Trophoblast cell (in vitro differentiated cells and primary cell): ENCODE results near the gene ARF6.
A peak's percentile ranks its signal among the peaks of the same experiment; 100 is the strongest.

Experiments
- DNase-seq, 2 donors: peaks; one replicate each; pipeline ENCODE4 v3.0.0-alpha.2; 2016
- H2AFZ ChIP-seq: 2 replicates; pipeline ENCODE4 v1.6.1; 2013; ENCODE audit warnings: low read length, moderate library complexity, mild to moderate bottlenecking; ENCODE audit not compliant: insufficient read depth, poor library complexity
- H2AK5ac ChIP-seq: 2 replicates; pipeline ENCODE4 v1.6.1; 2013; ENCODE audit warnings: mild to moderate bottlenecking, low read length
- H2BK120ac ChIP-seq: 2 replicates; pipeline ENCODE4 v1.6.1; 2013; ENCODE audit warnings: low read length, mild to moderate bottlenecking, moderate library complexity; ENCODE audit not compliant: insufficient read depth, poor library complexity
- H2BK12ac ChIP-seq: 2 replicates; pipeline ENCODE4 v1.6.1; 2013; ENCODE audit warnings: mild to moderate bottlenecking, low read length, moderate library complexity
- H2BK5ac ChIP-seq: 2 replicates; pipeline ENCODE4 v1.6.1; 2013; ENCODE audit warnings: low read length, low read depth, moderate library complexity, mild to moderate bottlenecking; ENCODE audit not compliant: poor library complexity
- H3K14ac ChIP-seq: 2 replicates; pipeline ENCODE4 v1.6.1; 2013; ENCODE audit warnings: mild to moderate bottlenecking, low read length
- H3K18ac ChIP-seq: 2 replicates; pipeline ENCODE4 v1.6.1; 2013; ENCODE audit warnings: mild to moderate bottlenecking, low read length
- H3K23ac ChIP-seq: 2 replicates; pipeline ENCODE4 v1.6.1; 2013; ENCODE audit warnings: low read length
- H3K27ac ChIP-seq: 2 replicates; pipeline ENCODE4 v1.5.1; 2013; ENCODE audit warnings: low read depth, mild to moderate bottlenecking, inconsistent platforms, low read length, moderate library complexity
- H3K27me3 ChIP-seq: 2 replicates; pipeline ENCODE4 v1.6.1; 2013; ENCODE audit warnings: inconsistent platforms, mild to moderate bottlenecking, low read length, moderate library complexity; ENCODE audit not compliant: insufficient read depth
- H3K36me3 ChIP-seq, 2 experiments: 1 replicate in 1 of 2; 2 replicates in 1 of 2; pipeline ENCODE4 v1.6.1; 2013; ENCODE audit warnings: low read length in 2 of 2, mild to moderate bottlenecking in 2 of 2, moderate library complexity in 1 of 2; ENCODE audit not compliant: insufficient read depth in 2 of 2, control insufficient read depth in 1 of 2
- H3K4ac ChIP-seq: 2 replicates; pipeline ENCODE4 v1.6.1; 2013; ENCODE audit warnings: low read depth, mild to moderate bottlenecking, low read length, moderate library complexity
- H3K4me1 ChIP-seq, 2 experiments: 1 replicate in 1 of 2; 2 replicates in 1 of 2; pipeline ENCODE4 v1.6.1; 2013; ENCODE audit warnings: low read length in 2 of 2, mild to moderate bottlenecking in 2 of 2, moderate library complexity in 1 of 2; ENCODE audit not compliant: insufficient read depth in 2 of 2, control insufficient read depth in 1 of 2
- H3K4me2 ChIP-seq: 2 replicates; pipeline ENCODE4 v1.6.1; 2013; ENCODE audit warnings: inconsistent platforms, mild to moderate bottlenecking, low read length, moderate library complexity
- H3K4me3 ChIP-seq: 2 replicates; pipeline ENCODE4 v1.5.1; 2013; ENCODE audit warnings: mild to moderate bottlenecking, low read depth, low read length, inconsistent platforms
- H3K79me1 ChIP-seq: one replicate; pipeline ENCODE4 v1.6.1; 2013; ENCODE audit warnings: low read length
- H3K79me2 ChIP-seq: 2 replicates; pipeline ENCODE4 v1.6.1; 2013; ENCODE audit warnings: low read length, mild to moderate bottlenecking; ENCODE audit not compliant: control insufficient read depth, insufficient read depth, poor library complexity
- H3K9ac ChIP-seq: 2 replicates; pipeline ENCODE4 v1.6.1; 2013; ENCODE audit warnings: mild to moderate bottlenecking, low read length
- H3K9me3 ChIP-seq: 2 replicates; pipeline ENCODE4 v1.6.1; 2013; ENCODE audit warnings: low read depth, mild to moderate bottlenecking, control low read depth, inconsistent platforms, low read length; ENCODE audit not compliant: insufficient read depth
- H4K12ac ChIP-seq: 2 replicates; pipeline ENCODE4 v1.6.1; 2013; ENCODE audit warnings: low read depth, mild to moderate bottlenecking, low read length, moderate library complexity
- H4K8ac ChIP-seq: 2 replicates; pipeline ENCODE4 v1.6.1; 2013; ENCODE audit warnings: low read depth, mild to moderate bottlenecking, low read length, moderate library complexity
- H4K91ac ChIP-seq: one replicate; pipeline ENCODE4 v1.6.1; 2013; ENCODE audit warnings: low read depth, mild to moderate bottlenecking, low read length, moderate library complexity
- WGBS: extraction: QIAGEN DNeasy Blood & Tissue Kit; methylation state at CpG from one replicate; pipeline ENCODE4 v1.1.7; 2013; ENCODE audit warnings: missing lambda C conversion rate; ENCODE audit not compliant: insufficient read length, insufficient coverage; ENCODE audit errors: extremely low coverage; 5-methylcytosine and 5-hydroxymethylcytosine counted together

The ARF6 gene

DNA sequence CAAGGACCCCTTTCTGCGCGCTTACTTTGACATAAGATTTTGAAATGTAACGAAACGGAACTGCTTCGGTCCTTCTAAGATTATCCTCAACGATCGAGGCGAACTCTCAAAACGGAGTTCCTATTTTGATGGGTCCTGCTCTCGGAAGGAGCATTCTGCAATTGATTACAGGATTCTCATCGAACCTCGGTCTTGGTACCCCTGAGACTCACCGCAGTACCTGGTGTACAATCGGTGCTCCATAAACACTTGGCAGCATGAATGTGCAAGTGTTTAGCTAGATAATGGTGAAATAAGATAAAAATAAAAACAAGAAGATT, 39.8 kb upstream of the ARF6 start:
- Histone ChIP-seq H3K4ac (no peak overlapping the region), H3K4me2 (peak overlapping the region; percentile 53), H3K18ac (no peak overlapping the region), H3K14ac (no peak overlapping the region), H4K91ac (peak overlapping the region; percentile 4), H3K27me3 (no peaks in the 10 kb centered on the region), H3K23ac (no peak overlapping the region), H2AK5ac (no peak overlapping the region), H3K9me3 (no peaks in the 10 kb centered on the region), H2AFZ (no peak overlapping the region), H2BK5ac (peak overlapping the region; percentile 41), H4K8ac (peak overlapping the region; percentile 85), H3K27ac (no peak overlapping the region), H4K12ac (no peak overlapping the region), H2BK12ac (no peak overlapping the region), H2BK120ac (no peak overlapping the region), H3K79me2 (peaks cover 5% of the 10 kb centered on the region), H3K79me1 (peaks cover 8% of the 10 kb centered on the region), H3K36me3 (peaks cover 4 to 6% of the 10 kb centered on the region in 2 experiments), H3K4me3 (no peak overlapping the region), H3K9ac (no peak overlapping the region), H3K4me1 (no peaks in the 10 kb centered on the region)
- no CpG with 5 or more reads among the region's 14 CpGs for WGBS
- no peak for DNase-seq

DNA sequence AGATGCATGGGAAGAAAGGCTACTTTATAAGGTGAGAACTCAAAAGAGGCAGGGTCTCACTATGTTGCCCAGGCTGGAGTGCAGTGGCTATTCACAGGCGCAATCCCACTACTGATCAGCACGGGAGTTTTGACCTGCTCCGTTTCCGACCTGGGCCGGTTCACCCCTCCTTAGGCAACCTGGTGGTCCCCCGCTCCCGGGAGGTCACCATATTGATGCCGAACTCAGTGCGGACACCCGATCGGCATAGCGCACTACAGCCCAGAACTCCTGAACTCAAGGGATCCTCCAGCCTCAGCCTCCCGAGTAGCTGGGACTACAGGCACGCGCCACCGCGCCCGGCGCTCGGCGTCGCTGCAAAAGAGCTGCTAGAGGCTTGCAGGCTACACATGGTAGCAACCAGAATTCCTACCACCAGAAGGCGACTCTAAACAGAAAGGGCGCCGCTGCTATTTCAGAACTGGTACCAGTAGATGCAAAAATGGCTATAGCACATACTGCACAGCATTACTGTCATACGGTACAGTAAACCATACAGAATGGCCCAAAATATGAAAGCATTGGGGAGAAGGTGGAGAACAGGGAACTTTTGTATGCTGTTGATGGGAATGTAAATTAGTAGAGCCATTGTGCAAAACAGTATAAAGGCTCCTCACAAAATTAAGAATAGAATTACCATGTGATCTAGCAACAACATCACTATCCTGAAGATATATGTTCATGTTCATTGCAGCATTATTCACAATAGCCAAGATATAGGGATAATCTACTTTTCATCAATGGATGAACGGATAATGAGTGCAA, 39.1 kb upstream of the ARF6 start:
- Histone ChIP-seq H3K36me3 (peaks cover 4 to 6% of the 10 kb centered on the region in 2 experiments), H3K9ac (no peak overlapping the region), H3K4ac (no peak overlapping the region), H3K79me1 (peaks cover 8% of the 10 kb centered on the region), H3K9me3 (no peaks in the 10 kb centered on the region), H3K23ac (no peak overlapping the region), H4K12ac (no peak overlapping the region), H3K4me2 (no peak overlapping the region), H3K79me2 (peaks cover 5% of the 10 kb centered on the region), H4K91ac (no peak overlapping the region), H3K18ac (no peak overlapping the region), H3K14ac (no peak overlapping the region), H2BK120ac (no peak overlapping the region), H4K8ac (no peak overlapping the region), H3K4me3 (no peak overlapping the region), H3K4me1 (no peaks in the 10 kb centered on the region), H2BK5ac (no peak overlapping the region), H2AK5ac (no peak overlapping the region), H2BK12ac (no peak overlapping the region), H3K27me3 (no peaks in the 10 kb centered on the region), H2AFZ (no peak overlapping the region), H3K27ac (no peak overlapping the region)
- DNase-seq: peak; percentile 97 to 99
- WGBS: no CpG with 5 or more reads among the region's 27 CpGs

DNA sequence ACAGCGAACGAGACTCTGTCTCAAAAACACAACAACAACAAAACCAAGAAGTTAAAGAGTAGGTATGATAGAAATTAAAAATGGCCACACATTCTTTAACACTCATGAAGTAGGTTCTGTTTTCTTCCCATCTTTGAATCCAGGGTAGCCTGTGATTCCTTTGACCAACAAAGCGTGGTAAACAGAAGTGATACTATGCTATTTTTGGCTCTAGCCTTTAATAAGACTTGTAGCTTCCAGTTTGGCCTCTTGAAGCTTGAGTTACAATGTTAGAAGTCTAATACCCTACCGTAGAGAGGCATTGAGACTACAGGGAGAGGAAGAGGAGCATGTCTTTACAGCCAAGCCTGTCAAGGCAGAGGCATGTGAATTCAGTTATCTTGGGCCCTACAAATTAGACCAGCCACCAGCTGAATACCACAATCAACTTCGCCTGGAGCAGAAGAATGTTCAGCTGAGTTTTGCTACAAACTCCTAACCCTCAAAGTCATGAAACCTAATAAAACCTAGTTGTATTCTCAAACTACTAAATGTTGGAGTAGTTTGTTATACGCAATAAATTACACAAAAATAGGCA, 35.4 kb upstream of the ARF6 start:
- no peak overlapping the region for H2BK5ac ChIP-seq
- peaks cover 10% of the 10 kb centered on the region for H3K79me1 ChIP-seq
- H2AFZ ChIP-seq: no peak overlapping the region
- peaks cover 4% of the 10 kb centered on the region for H3K79me2 ChIP-seq
- H3K14ac ChIP-seq: no peak overlapping the region
- no peak overlapping the region for H3K4ac ChIP-seq
- no peak overlapping the region for H3K4me2 ChIP-seq
- H3K4me3 ChIP-seq: no peak overlapping the region
- DNase-seq: no peak
- H3K9ac ChIP-seq: no peak overlapping the region
- WGBS: no CpG with 5 or more reads among the region's 6 CpGs
- H2BK12ac ChIP-seq: no peak overlapping the region
- H4K12ac ChIP-seq: no peak overlapping the region
- no peak overlapping the region for H3K27ac ChIP-seq
- peak overlapping the region; percentile 81 for H2AK5ac ChIP-seq
- H3K9me3 ChIP-seq: no peaks in the 10 kb centered on the region
- no peak overlapping the region for H3K23ac ChIP-seq
- H4K8ac ChIP-seq: no peak overlapping the region
- H3K36me3 ChIP-seq: no peaks in the 10 kb centered on the region
- no peak overlapping the region for H2BK120ac ChIP-seq
- no peak overlapping the region for H3K18ac ChIP-seq
- no peak overlapping the region for H4K91ac ChIP-seq
- H3K4me1 ChIP-seq: peaks cover 0 to 2% of the 10 kb centered on the region in 2 experiments
- no peaks in the 10 kb centered on the region for H3K27me3 ChIP-seq

DNA sequence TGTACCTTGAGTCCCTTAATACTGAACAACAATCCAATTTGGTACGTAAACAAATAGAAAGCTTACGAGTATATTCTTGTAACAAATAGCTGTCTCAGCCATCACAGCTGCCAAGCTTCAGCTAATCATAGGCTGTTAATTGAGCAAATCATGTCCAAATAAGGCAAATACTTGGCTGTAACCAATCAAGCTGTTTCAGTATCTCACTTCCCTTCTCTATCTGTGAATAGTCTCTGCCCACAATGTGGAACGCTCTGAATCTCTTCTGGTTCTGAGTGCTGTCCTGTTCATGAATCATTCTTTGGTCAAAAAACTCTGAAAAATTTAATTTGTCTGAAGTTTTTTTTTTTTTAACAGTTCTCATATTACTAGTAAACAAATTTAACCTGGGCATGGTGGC, 34.5 kb upstream of the ARF6 start:
- Histone ChIP-seq H3K23ac (no peak overlapping the region), H4K91ac (no peak overlapping the region), H3K14ac (no peak overlapping the region), H2BK12ac (no peak overlapping the region), H3K4me3 (no peak overlapping the region), H3K9me3 (no peaks in the 10 kb centered on the region), H2AFZ (no peak overlapping the region), H3K9ac (no peak overlapping the region), H2BK120ac (no peak overlapping the region), H2BK5ac (no peak overlapping the region), H2AK5ac (no peak overlapping the region), H3K79me1 (peaks cover 11% of the 10 kb centered on the region), H3K4ac (no peak overlapping the region), H3K18ac (no peak overlapping the region), H4K8ac (no peak overlapping the region), H3K79me2 (peaks cover 7% of the 10 kb centered on the region), H3K4me1 (peaks cover 0 to 2% of the 10 kb centered on the region in 2 experiments), H4K12ac (no peak overlapping the region), H3K27ac (no peak overlapping the region), H3K36me3 (no peaks in the 10 kb centered on the region), H3K27me3 (no peaks in the 10 kb centered on the region), H3K4me2 (no peak overlapping the region)
- no peak for DNase-seq
- WGBS: no CpG with 5 or more reads among the region's 3 CpGs
